Stimulated activated CD4-positive, alpha-beta T cell treated with anti-CD3 and anti-CD28 coated beads, Interleukin-15, amount 100 ng/mL, for 48 hours (primary cell): ENCODE measurements around the gene OSBPL3.
A peak's percentile ranks its signal among the peaks of the same experiment; 100 is the strongest.

Experiments used
- DNase-seq, 2 donors: peaks; one replicate each; pipeline ENCODE4 v3.0.0-alpha.2; 2020; ENCODE audit warnings: low read depth in 2 of 2

Gene OSBPL3

GRCh38 chr7:24980534-24981170, 674 bp upstream of the OSBPL3 start:
- DNase-seq = peak in 1 of 2 donors; percentile 30

GRCh38 chr7:24979470-24979862, 512 bp downstream of the OSBPL3 start:
- DNase-seq = peak; percentile 66 to 67

- DNase-seq = no peak
These were observed 1.0 kb downstream of the OSBPL3 start for GRCh38 chr7:24978843-24979469.

GRCh38 chr7:24975644-24976260, 4.2 kb downstream of the OSBPL3 start:
- DNase-seq = no peak

- no peak for DNase-seq
These were observed 4.8 kb downstream of the OSBPL3 start for GRCh38 chr7:24975172-24975571.

- DNase-seq = no peak
These were observed 5.7 kb downstream of the OSBPL3 start for GRCh38 chr7:24974026-24974832.

- DNase-seq = no peak
These were observed 7.0 kb downstream of the OSBPL3 start for GRCh38 chr7:24972991-24973390.

GRCh38 chr7:24972166-24972477, 7.9 kb downstream of the OSBPL3 start:
- DNase-seq = no peak

- DNase-seq = no peak
These were observed 8.4 kb downstream of the OSBPL3 start for GRCh38 chr7:24971333-24972165.

GRCh38 chr7:24970676-24971075, 9.3 kb downstream of the OSBPL3 start:
- DNase-seq = no peak

- no peak for DNase-seq
These were observed 11.8 kb downstream of the OSBPL3 start for GRCh38 chr7:24968165-24968564.

GRCh38 chr7:24967696-24968095, 12.3 kb downstream of the OSBPL3 start:
- DNase-seq = no peak

- DNase-seq = no peak
These were observed 13.2 kb downstream of the OSBPL3 start for GRCh38 chr7:24966802-24967201.

GRCh38 chr7:24965831-24966708, 13.9 kb downstream of the OSBPL3 start:
- peak in 1 of 2 donors; percentile 31 for DNase-seq

- DNase-seq = no peak
These were observed 15.8 kb downstream of the OSBPL3 start for GRCh38 chr7:24964191-24964590.

GRCh38 chr7:24963218-24963617, 16.8 kb downstream of the OSBPL3 start:
- peak in 1 of 2 donors; percentile 48 for DNase-seq

- DNase-seq = no peak
These were observed 17.5 kb downstream of the OSBPL3 start for GRCh38 chr7:24962418-24962962.

GRCh38 chr7:24959735-24960485, 20.1 kb downstream of the OSBPL3 start:
- no peak for DNase-seq

- DNase-seq = no peak
These were observed 21.6 kb downstream of the OSBPL3 start for GRCh38 chr7:24958399-24958798.

- no peak for DNase-seq
These were observed 24.0 kb downstream of the OSBPL3 start for GRCh38 chr7:24956021-24956420.
